HEK293 (cell line): ENCODE results near the gene PHF5A.

Experiments used
- CTCF ChIA-PET: fragments of 350-600 bp; formaldehyde crosslinking; extraction: SDS; loops from one replicate; lab custom pipeline; 2021; ENCODE audit warnings: antibody characterized with exemption; lab: Yijun Ruan, JAX
- POLR2A ChIA-PET: fragments of 300-600 bp; formaldehyde crosslinking; extraction: SDS; loops from one replicate; lab custom pipeline; 2020; ENCODE audit warnings: antibody characterized with exemption, inconsistent platforms; lab: Yijun Ruan, JAX
- H3K27ac ChIP-seq: fragments of 200-500 bp; sonication (Bioruptor generic); 2 replicates; pipeline ENCODE4 v1.5.1; 2014; ENCODE audit warnings: low read depth, low read length, control low read depth, inconsistent platforms; ENCODE audit errors: extremely low read depth
- H3K36me3 ChIP-seq, 2 experiments: fragments of 200-500 bp in 1 of 2; sonication (Bioruptor generic) in 1 of 2; 1 replicate in 1 of 2; 2 replicates in 1 of 2; pipeline ENCODE4 v1.5.1; 2014 to 2017; ENCODE audit warnings: inconsistent platforms in 2 of 2, low read length in 2 of 2; ENCODE audit not compliant: control insufficient read depth in 2 of 2, insufficient read depth in 1 of 2
- H3K4me1 ChIP-seq: fragments of 200-500 bp; sonication (Bioruptor generic); 2 replicates; pipeline ENCODE4 v1.5.1; 2014; ENCODE audit warnings: mild to moderate bottlenecking, low read length, inconsistent platforms; ENCODE audit not compliant: control insufficient read depth, insufficient read depth
- H3K4me3 ChIP-seq: 2 replicates; pipeline ENCODE4 v1.5.1; 2011; ENCODE audit warnings: low read depth, mild to moderate bottlenecking, control low read depth, low read length, moderate library complexity
- H3K9me3 ChIP-seq: fragments of 200-500 bp; sonication (Bioruptor generic); 2 replicates; pipeline ENCODE4 v1.5.1; 2014; ENCODE audit warnings: low read depth, low read length, inconsistent platforms; ENCODE audit not compliant: control insufficient read depth, insufficient read depth
- AEBP2 ChIP-seq: fragments of 450-650 bp; formaldehyde crosslinking; IDR thresholded peaks from 2 replicates; pipeline ENCODE4 v1.5.1; 2016; ENCODE audit warnings: missing biosample characterization, missing genetic modification characterization, borderline replicate concordance
- BCL11B ChIP-seq: fragments of 450-650 bp; formaldehyde crosslinking; IDR thresholded peaks from 2 replicates; pipeline ENCODE4 v1.5.1; 2016; ENCODE audit warnings: low read depth, missing biosample characterization, missing genetic modification characterization
- CTCF ChIP-seq: fragments of 450-650 bp; formaldehyde crosslinking; IDR thresholded peaks from 2 replicates; pipeline ENCODE4 v1.5.1; 2016; ENCODE audit warnings: missing biosample characterization, missing genetic modification characterization
- HOXD13 ChIP-seq: sonication (generic); formaldehyde crosslinking; IDR thresholded peaks from 2 replicates; pipeline ENCODE4 v1.8.0; 2022; ENCODE audit warnings: missing genetic modification reagents, borderline replicate concordance
- KLF10 ChIP-seq: fragments of 450-650 bp; IDR thresholded peaks from 2 replicates; pipeline ENCODE4 v1.5.1; 2018; ENCODE audit warnings: missing biosample characterization, mild to moderate bottlenecking, missing genetic modification characterization
- MEIS1 ChIP-seq: sonication (generic); formaldehyde crosslinking; IDR thresholded peaks from 2 replicates; pipeline ENCODE4 v1.8.1; 2022; ENCODE audit warnings: missing genetic modification reagents, mild to moderate bottlenecking, borderline replicate concordance
- SETDB1 ChIP-seq: IDR thresholded peaks from one replicate; pipeline ENCODE4 v1.6.1; 2017; ENCODE audit warnings: mild to moderate bottlenecking, low read length, moderate library complexity, mixed read lengths; ENCODE audit not compliant: insufficient read length
- WT1 ChIP-seq: fragments of 450-650 bp; formaldehyde crosslinking; IDR thresholded peaks from 2 replicates; pipeline ENCODE4 v1.5.1; 2016; ENCODE audit warnings: missing biosample characterization, missing genetic modification characterization
- YY2 ChIP-seq: fragments of 450-650 bp; formaldehyde crosslinking; IDR thresholded peaks from 2 replicates; pipeline ENCODE4 v1.5.1; 2016; ENCODE audit warnings: missing biosample characterization, missing genetic modification characterization
- ZBTB21 ChIP-seq: fragments of 450-650 bp; formaldehyde crosslinking; IDR thresholded peaks from 2 replicates; pipeline ENCODE4 v1.5.1; 2017; ENCODE audit warnings: missing biosample characterization, missing genetic modification characterization
- ZFP69B ChIP-seq: fragments of 450-650 bp; formaldehyde crosslinking; IDR thresholded peaks from 2 replicates; pipeline ENCODE4 v1.5.1; 2016; ENCODE audit warnings: missing biosample characterization, missing genetic modification characterization
- ZNF18 ChIP-seq: fragments of 450-650 bp; formaldehyde crosslinking; IDR thresholded peaks from 2 replicates; pipeline ENCODE4 v1.5.1; 2016; ENCODE audit warnings: missing biosample characterization, missing genetic modification characterization
- ZNF214 ChIP-seq: fragments of 450-650 bp; formaldehyde crosslinking; IDR thresholded peaks from 2 replicates; pipeline ENCODE4 v1.5.1; 2017; ENCODE audit warnings: missing biosample characterization, mild to moderate bottlenecking, missing genetic modification characterization, borderline replicate concordance
- ZNF366 ChIP-seq: fragments of 450-650 bp; formaldehyde crosslinking; conservative IDR thresholded peaks from 2 replicates; pipeline ENCODE4 v1.5.1; 2016; ENCODE audit warnings: missing biosample characterization, missing genetic modification characterization
- ZNF433 ChIP-seq: fragments of 450-650 bp; formaldehyde crosslinking; IDR thresholded peaks from 2 replicates; pipeline ENCODE4 v1.5.1; 2016; ENCODE audit warnings: missing biosample characterization, missing genetic modification characterization, low read depth
- ZNF449 ChIP-seq: fragments of 450-650 bp; formaldehyde crosslinking; IDR thresholded peaks from 2 replicates; pipeline ENCODE4 v1.5.1; 2017; ENCODE audit warnings: missing biosample characterization, mild to moderate bottlenecking, missing genetic modification characterization, moderate library complexity
- ZNF621 ChIP-seq: fragments of 450-650 bp; formaldehyde crosslinking; IDR thresholded peaks from 2 replicates; pipeline ENCODE4 v1.5.1; 2017; ENCODE audit warnings: missing biosample characterization, missing genetic modification characterization
- ZNF701 ChIP-seq: fragments of 450-650 bp; formaldehyde crosslinking; IDR thresholded peaks from 2 replicates; pipeline ENCODE4 v1.5.1; 2016; ENCODE audit warnings: missing biosample characterization, missing genetic modification characterization
- ZNF785 ChIP-seq: fragments of 450-650 bp; formaldehyde crosslinking; IDR thresholded peaks from 2 replicates; pipeline ENCODE4 v1.5.1; 2016; ENCODE audit warnings: missing biosample characterization, missing genetic modification characterization

Gene PHF5A

GRCh38 chr22:41498303-41498835, 29.9 kb upstream of the PHF5A start:
- Histone ChIP-seq H3K27ac (no peak overlapping the region), H3K4me1 (no peaks in the 10 kb centered on the region), H3K9me3 (no peaks in the 10 kb centered on the region), H3K4me3 (no peak overlapping the region)
- ChIA-PET CTCF (interaction anchor here (1.6 to 2.8 kb wide), 2 partner anchors 19 to 96 kb away, joined by 3 to 21 read pairs; no protein-coding TSS in a partner anchor), POLR2A (interaction anchor here (3.5 kb wide), 1 partner anchor 52 kb away, joined by 13 read pairs; the partner anchor contains the start of gene TOB2)
- TF ChIP-seq BCL11B (tag by site-specific recombination): no peak
- TF ChIP-seq MEIS1 (CRISPR knock-in tag): no peak
- no peak for TF ChIP-seq WT1 (tag by site-specific recombination)
- TF ChIP-seq ZNF18 (tag by site-specific recombination): no peak
- no peak for TF ChIP-seq ZBTB21
- no peak for TF ChIP-seq SETDB1
- TF ChIP-seq AEBP2 (tag by site-specific recombination): no peak
- TF ChIP-seq ZNF701 (tag by site-specific recombination): no peak
- TF ChIP-seq KLF10: no peak
- no peak for TF ChIP-seq ZNF449 (tag by site-specific recombination)
- TF ChIP-seq ZFP69B (tag by site-specific recombination): no peak
- no peak for TF ChIP-seq ZNF214 (tag by site-specific recombination)
- TF ChIP-seq ZNF433 (tag by site-specific recombination): no peak
- no peak for TF ChIP-seq ZNF621 (tag by site-specific recombination)
- TF ChIP-seq CTCF (tag by site-specific recombination): no peak
- TF ChIP-seq HOXD13 (CRISPR knock-in tag): no peak
- no peak for TF ChIP-seq ZNF366 (tag by site-specific recombination)
- no peak for TF ChIP-seq ZNF785
- no peak for TF ChIP-seq YY2
- TF ChIP-seq, all 188 proteins: peak for 0
- H3K36me3 ChIP-seq: peaks cover 12 to 35% of the 10 kb centered on the region in 2 experiments
